ENCODE data around the gene CFAP45.

Gene CFAP45

DNA sequence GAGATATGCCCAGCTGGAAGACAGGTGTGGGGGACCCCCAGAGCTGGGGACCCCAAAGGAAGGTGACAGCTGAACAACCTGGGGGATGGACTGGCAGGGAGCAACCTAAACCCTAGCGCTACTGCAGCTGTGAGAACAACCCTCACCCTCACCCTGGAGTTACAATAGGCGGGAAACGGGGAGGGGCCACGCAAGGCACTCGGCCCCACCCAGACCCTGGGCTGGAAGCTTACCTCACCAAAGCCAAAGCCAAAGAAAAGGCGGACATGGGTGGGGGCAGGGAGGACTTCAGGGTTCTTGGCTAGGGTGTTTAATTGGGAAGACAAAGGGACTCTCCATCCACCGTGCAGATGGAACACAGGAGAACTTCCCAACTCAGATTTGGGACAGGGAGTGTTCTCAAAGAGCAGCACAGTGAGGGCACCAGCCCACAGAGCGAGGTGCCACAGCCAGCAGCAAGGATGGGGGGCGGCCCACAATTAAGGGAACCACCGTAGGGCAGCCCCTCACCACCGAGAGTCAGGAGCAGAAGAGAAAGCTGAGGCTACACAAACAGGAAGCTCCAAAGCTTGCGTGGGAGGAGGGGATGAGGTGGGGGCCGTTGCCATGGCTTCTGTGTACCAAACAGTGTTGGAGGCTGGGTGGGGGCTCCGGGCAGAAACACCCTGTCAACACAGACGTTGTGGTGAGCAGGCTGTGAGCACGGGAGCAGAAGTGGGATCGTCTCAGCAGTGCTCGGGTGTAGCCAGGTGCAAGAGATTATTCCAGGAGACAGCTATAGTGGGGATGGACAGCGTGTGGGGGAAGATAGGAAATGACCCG is 23.4 kb upstream of the CFAP45 start:
- DNase-seq (ENCODE audit: low read depth), result peak; percentile 66

DNA sequence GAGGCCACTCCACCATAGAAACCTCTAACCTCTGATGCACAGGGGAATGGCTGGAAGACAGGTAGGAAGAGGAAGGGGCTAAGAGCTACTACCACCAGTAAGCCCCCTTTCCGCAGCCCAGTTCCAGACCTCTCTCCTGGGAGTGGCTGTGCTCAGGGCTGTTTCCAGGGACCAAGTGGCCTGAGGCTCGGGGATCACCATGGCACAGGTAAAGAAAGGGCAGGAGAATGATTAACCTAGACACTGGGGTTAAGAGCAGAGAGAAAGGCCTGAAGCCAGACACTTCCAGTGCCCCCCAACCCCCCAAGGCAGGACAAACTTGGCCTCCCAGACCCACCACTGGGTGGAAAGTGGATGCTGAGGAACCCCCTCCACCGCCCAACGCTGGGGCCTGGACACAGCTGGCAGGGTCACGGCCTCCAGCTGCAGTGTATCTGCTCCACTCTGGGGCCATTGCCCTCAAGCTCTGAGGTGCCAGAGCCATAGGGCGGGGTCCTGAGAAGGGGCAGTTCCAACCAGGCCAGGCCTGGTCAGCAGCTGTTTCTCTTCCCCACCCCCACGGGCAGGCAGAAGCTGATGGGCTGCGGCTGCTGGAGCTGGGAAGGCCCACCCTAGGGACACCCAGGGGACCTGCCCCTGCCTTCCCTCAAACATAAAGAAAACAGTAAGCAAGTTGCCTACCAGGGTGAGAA is 22.7 kb upstream of the CFAP45 start:
- DNase-seq (ENCODE audit: low read depth), result no peak

DNA sequence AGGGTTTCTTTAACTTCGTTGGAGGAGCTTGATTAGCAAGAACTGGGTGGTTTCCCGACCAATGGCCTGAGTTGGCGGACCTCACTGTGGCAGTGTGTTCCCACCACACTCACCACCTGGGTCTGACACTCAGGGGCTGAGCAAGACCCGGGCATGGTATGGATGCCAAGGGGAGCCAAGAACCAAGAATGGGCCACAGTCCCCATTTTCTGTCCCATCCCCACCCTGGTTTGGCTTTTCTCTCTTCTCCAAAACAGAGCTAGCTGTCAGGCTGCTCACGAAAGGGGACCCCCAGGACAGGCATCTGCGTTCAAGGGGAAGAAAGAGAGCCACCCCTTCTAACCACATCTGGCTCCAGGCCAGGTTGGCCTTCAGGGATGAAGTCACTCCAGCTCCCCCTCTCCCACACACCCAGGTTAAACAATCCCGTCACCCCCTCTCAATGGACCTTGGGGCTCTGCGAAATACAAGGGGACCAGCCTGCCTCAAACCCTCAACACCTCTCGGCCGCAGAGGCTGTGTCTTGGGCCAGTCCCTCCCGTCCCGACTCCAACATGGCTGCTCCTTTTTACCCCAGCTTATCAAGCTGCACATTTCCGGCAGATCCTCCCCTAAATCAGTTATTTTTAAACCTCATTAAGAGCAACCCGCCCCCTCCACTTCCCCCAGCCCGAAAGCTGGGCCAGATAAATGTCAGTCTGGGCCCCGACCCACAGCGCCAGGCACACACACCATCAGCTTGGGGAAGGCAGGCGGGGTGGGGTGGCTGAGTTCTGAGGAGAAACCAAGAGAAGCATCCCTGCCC is 21.9 kb upstream of the CFAP45 start:
- DNase-seq (ENCODE audit: low read depth), result no peak

GRCh38 chr1:159921251-159921650 is 21.3 kb upstream of the CFAP45 start:
- DNase-seq (ENCODE audit: low read depth), result no peak

DNA sequence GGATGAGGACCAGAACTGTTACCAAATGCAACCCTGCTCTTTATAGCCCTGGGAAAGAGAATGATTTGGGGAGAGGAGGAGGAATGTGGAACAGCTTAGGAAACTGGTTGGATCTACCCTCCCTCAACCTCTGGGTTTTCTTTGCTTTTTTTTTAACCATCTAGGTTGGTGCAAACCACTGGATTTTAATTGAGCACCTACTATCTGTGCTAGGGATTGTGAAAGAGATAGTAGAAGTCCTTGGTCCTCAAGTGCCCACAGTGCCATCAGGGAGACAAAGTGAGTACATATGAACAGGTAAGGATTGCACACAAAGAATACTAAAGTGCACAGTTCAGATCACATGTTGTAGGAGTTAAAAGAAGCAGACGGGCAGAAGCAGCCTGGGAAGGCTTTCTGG is 20.7 kb upstream of the CFAP45 start:
- no peak for DNase-seq (ENCODE audit: low read depth)

- no peak for DNase-seq (ENCODE audit: low read depth)
Observed at GRCh38 chr1:159920202-159920601, 20.2 kb upstream of the CFAP45 start.

DNA sequence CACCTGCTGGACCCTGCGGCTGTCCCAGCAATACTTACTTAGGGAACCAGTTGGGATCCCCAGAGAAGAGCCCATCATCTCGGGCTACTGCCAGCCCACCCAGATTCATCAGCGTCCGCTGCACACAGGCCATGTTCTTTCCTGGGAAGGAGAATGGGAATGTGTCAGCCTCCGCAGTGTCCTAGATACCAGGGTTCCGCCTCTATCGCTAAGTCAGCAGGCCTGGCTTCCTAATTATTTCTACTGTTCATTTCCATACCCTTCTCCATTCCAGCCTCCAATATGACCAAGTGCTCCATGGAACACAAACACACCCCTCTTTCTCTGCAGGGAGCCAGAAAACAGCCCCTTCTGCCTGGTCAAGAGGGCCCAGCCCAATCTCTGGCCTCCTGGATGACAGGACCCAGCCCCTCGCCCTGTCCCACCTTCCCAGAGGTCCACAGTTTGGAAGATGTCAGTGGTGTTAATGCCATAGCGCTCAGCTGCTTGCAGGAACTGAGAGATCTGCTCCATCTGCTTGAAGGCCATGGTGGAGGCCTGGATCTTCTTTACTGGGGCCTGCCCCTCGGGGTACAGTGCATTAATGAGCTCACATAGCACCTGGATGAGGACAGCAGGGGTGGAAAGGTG is 19.4 kb upstream of the CFAP45 start:
- no peak for DNase-seq (ENCODE audit: low read depth)

DNA sequence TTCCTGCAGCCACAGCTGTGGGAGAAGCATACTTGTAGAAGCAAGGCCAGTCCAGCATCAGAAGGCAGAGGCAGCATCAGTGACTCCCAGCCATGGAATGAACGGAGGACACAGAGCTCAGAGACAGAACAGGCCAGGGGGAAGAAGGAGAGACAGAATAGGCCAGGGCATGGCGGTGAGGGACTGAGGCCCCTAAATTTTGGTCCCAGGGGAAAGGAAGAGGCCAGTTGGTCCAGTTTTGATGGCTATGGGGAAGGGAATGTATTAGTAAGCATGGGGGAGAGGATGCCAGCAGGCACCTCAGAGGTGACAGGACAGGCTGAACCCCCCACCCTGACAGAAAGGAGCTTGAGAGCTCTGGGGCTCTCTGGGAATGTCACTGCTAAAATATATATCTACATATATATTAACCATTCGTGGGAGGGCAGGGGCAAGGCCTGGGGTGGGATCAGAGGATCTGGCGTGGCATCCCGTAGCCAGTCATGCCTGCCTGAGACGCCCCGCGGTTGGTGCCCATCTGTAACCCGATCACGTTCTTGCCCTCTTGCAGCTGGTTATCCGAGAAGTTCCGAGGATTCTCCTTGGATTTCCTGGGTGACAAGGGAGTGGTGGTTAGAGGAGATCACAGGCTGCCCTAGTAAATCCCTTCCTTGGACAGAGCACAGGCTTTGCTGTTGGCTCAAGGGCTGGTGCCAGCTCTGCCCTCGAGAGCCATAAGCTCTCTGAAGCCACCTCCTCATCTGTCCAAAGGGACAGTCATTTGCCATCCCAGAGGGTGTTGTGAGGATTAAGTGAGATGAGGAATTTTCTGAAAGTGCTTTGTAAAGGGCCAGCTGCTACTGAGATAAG is 18.6 kb upstream of the CFAP45 start:
- DNase-seq (ENCODE audit: low read depth), result no peak

DNA sequence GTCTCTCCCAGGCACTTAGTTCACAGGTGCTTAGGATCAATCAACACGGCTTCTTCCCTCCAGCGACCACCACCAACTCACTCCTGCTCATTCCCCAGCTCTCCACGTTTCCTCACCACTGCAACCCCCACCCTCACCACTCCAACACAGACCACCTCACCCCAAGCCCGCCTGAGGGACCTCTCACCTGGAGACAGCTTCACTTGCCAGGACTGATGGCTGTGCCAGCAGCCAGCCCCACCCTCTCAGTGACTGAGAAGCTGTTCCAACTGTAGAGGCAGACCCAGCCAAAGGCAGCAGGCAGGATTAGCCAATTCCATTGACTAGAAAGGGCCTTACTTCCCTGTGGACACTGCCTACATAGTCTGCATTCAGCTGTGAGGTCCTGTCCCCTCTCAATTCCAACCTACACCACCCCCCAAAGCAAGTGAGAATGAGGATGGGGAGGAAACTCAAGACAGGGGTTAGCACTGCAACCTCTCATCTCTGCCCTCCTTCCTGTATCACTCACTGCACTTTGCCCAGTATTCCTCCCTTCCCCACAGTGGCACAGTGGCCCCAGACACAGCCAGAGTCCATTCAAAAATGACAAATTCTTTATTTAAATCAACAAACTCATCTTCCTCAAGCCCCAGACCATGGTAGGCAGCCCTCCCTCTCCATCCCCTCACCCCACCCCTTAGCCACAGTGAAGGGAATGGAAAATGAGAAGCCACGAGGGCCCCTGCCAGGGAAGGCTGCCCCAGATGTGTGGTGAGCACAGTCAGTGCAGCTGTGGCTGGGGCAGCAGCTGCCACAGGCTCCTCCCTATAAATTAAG is 17.8 kb upstream of the CFAP45 start:
- no peak for DNase-seq (ENCODE audit: low read depth)

GRCh38 chr1:159916242-159917051 is 16.5 kb upstream of the CFAP45 start:
- no peak for DNase-seq (ENCODE audit: low read depth)

- no peak for DNase-seq (ENCODE audit: low read depth)
Observed at GRCh38 chr1:159915571-159916241, 15.7 kb upstream of the CFAP45 start.

GRCh38 chr1:159914252-159915018 is 14.5 kb upstream of the CFAP45 start:
- no peak for DNase-seq (ENCODE audit: low read depth)

DNA sequence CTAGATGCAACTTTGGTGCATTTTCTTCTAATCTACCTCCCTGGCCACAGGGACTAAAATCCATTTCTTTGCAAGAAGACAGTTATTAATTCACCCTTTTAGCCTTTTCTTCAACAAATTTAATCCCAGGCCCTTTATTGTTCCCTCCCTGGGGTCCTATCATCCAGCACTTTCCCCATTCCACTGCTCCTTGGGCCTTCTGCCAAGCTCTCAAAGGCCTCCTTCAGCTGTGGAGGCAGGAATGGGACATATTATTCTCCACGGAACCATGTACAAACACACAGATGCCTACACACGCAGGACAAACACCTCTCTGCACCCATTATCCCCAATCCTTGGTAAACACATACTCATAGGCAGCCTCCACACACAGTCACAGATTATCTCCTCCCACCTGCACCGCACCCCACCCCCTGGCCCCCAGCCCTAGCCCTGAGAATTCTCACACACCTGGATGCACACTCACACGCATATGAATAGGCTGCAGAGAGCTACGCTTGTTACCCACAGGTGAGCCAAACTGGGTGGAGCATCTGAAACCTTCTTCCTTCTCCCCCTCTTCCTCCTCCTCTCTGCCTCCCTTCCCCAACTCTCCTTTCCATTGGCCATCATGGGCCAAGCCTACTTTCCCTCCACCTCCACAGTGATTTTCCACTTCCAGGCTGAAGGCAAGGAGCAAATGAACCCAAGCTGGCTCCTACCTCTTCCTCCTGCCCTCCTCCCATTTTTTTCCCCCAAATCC is 13.7 kb upstream of the CFAP45 start:
- no peak for DNase-seq (ENCODE audit: low read depth)

- DNase-seq (ENCODE audit: low read depth), result no peak
Observed at GRCh38 chr1:159911326-159912070, 11.5 kb upstream of the CFAP45 start.

GRCh38 chr1:159908031-159908940 is 8.3 kb upstream of the CFAP45 start:
- DNase-seq (ENCODE audit: low read depth), result no peak

DNA sequence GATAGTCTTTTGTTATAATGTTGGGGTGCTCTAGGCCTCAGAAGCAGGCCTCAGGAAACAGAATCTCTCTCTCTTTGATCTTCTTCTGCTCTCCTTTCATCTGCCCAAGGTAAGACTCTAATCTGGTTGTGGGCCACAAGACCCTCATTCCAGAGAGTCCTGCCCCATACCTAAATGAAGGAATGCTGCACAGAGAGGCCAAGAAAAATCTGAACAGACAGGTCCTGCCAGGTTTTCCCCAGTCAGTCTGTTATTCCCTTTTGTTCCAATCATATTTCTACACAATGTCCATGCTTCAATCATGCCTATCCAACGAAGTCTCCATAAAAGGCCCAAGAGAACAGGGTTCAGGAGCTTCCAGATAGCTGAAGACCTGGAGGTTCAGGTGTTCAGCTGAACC is 7.0 kb upstream of the CFAP45 start:
- no peak for DNase-seq (ENCODE audit: low read depth)
